ENCODE data around the gene EZR. TPM values are rescaled to one million over a fixed set of nuclear protein-coding genes. Genes with fewer than 3 reads are reported as not detected.

The EZR gene
- total and polyA plus RNA-seq, 2 of the 8 experiments (the other 6 are each of a cell fraction or from before 2014, with no cell fraction given), result 122 to 286 TPM

DNA sequence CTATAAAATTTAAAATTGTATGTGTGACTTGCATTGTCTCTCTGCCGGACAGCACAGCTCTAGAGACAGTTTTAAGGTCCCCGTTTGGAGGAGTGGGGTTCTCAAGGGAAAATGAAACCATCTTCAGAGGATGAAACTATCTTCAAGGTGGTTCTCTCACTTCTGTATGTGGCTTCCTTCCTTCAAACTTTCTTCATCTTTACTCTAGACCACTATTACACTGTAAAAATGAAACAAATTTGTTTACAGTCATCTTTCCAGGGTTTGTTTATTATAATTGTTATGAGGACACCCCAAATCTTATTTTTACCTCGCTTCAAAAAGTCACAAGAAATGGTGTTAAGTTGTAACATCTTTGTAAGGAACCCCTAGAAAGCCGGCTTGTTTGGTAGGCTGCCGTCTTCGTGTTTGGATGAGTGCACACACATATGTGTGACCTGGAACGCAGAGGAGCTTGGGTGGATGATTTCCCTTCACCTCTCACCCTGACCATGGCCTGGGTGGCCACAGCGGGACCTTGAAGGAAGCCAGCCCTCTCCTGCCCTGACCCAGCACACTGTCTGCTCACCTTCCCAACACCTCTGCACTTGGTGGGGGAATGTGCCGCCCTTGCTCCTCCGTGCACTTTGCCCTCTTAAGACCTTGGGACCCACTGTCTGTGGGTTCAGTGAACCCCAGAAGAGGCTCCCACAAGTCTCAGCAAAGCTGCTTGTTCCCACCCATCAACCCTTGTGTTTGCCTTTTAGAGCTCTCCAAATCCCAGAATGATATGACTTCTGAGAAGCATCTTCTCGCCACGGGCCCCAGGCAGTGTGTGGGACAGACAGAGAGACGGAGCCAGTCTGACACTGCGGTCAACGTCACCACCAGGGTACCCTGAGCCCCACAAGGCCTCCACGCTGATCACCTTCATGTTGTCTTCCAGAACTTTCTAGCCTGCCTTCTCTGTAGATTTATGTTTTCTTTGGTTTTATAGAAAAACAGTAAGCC, 101.5 kb downstream of the EZR start (continued):
- TF ChIP-seq CHD7 (IDR thresholded peaks at IDR 0.05; ENCODE audit: insufficient replicate concordance, low read length) (no peak), POU5F1 (IDR thresholded peaks at IDR 0.05; ENCODE audit: low read depth, low read length) (no peak), POLR2AphosphoS5 (IDR thresholded peaks at IDR 0.05; ENCODE audit: low read depth, low read length) (no peak), POLR2A (IDR thresholded peaks at IDR 0.05; ENCODE audit: control extremely low read depth in 1 of 2, low read depth in 2 of 2, low read length in 2 of 2) (no peak), CHD2 (IDR thresholded peaks at IDR 0.05; ENCODE audit: low read length) (no peak), GTF2F1 (IDR thresholded peaks at IDR 0.05; ENCODE audit: borderline replicate concordance, low read depth, low read length) (no peak), CREB1 (IDR thresholded peaks at IDR 0.05) (no peak), E2F6 (IDR thresholded peaks at IDR 0.05) (no peak), HDAC2 (IDR thresholded peaks at IDR 0.05; ENCODE audit: borderline replicate concordance in 1 of 2, low read depth in 2 of 2, low read length in 2 of 2) (no peak)
